DND-41 (cell line): ENCODE data around the gene FBLN1.

Experiments used
- ATAC-seq: fragments of 200-7000 bp; cut with Tn5 transposase; 3 replicates; pipeline ENCODE4 v1.9.1; 2021; ENCODE audit warnings: low read depth; ENCODE audit not compliant: insufficient read depth
- DNase-seq: peaks from one replicate; pipeline ENCODE4 v3.0.0-alpha.2; 2020
- H2AFZ ChIP-seq: 2 replicates; pipeline ENCODE4 v1.6.0; 2012; ENCODE audit warnings: low read depth, low read length
- H3K27ac ChIP-seq: 2 replicates; pipeline ENCODE4 v1.5.1; 2012; ENCODE audit warnings: low read length, inconsistent platforms
- H3K27me3 ChIP-seq: fragments of 200-600 bp; sonication (generic); 2 replicates; pipeline ENCODE4 v1.6.0; 2012; ENCODE audit warnings: low read length, mild to moderate bottlenecking, inconsistent platforms; ENCODE audit not compliant: insufficient read depth, poor library complexity
- H3K36me3 ChIP-seq: 2 replicates; pipeline ENCODE4 v1.5.1; 2012; ENCODE audit warnings: low read length, inconsistent platforms; ENCODE audit not compliant: insufficient read depth
- H3K4me1 ChIP-seq: 2 replicates; pipeline ENCODE4 v1.5.1; 2012; ENCODE audit warnings: mild to moderate bottlenecking, low read length; ENCODE audit not compliant: insufficient read depth
- H3K4me2 ChIP-seq: 2 replicates; pipeline ENCODE4 v1.6.0; 2012; ENCODE audit warnings: mild to moderate bottlenecking, moderate library complexity, low read length, inconsistent platforms; ENCODE audit not compliant: insufficient read depth
- H3K4me3 ChIP-seq, 2 experiments: fragments of 200-600 bp in 1 of 2; shearing (Covaris generic) in 1 of 2; 2 replicates each; pipeline ENCODE4 v1.5.1; 2012 to 2016; ENCODE audit warnings: inconsistent platforms in 2 of 2, low read length in 2 of 2, mild to moderate bottlenecking in 2 of 2, low read depth in 1 of 2, moderate library complexity in 1 of 2
- H3K79me2 ChIP-seq: 2 replicates; pipeline ENCODE4 v1.6.0; 2012; ENCODE audit warnings: low read length, inconsistent platforms; ENCODE audit not compliant: insufficient read depth
- H3K9ac ChIP-seq: 2 replicates; pipeline ENCODE4 v1.6.0; 2012; ENCODE audit warnings: low read depth, mild to moderate bottlenecking, inconsistent platforms, low read length, moderate library complexity
- H3K9me3 ChIP-seq: 2 replicates; pipeline ENCODE4 v1.5.1; 2012; ENCODE audit warnings: low read length, moderate library complexity, mild to moderate bottlenecking, inconsistent platforms; ENCODE audit not compliant: insufficient read depth, severe bottlenecking
- H4K20me1 ChIP-seq: 2 replicates; pipeline ENCODE4 v1.6.0; 2012; ENCODE audit warnings: low read length; ENCODE audit not compliant: insufficient read depth
- EZH2 ChIP-seq: IDR thresholded peaks from 3 replicates; pipeline ENCODE4 v1.6.1; 2012; ENCODE audit warnings: borderline replicate concordance, low read depth, mild to moderate bottlenecking, moderate library complexity, low read length, inconsistent platforms; ENCODE audit not compliant: severe bottlenecking
- TF ChIP-seq, protein P1 (sequence below): IDR thresholded peaks from 2 replicates; pipeline ENCODE4 v1.5.1; 2012; ENCODE audit warnings: borderline replicate concordance, low read length, moderate library complexity, mild to moderate bottlenecking; ENCODE audit not compliant: poor library complexity, severe bottlenecking; ENCODE audit errors: extremely low read depth

The FBLN1 gene

DNA sequence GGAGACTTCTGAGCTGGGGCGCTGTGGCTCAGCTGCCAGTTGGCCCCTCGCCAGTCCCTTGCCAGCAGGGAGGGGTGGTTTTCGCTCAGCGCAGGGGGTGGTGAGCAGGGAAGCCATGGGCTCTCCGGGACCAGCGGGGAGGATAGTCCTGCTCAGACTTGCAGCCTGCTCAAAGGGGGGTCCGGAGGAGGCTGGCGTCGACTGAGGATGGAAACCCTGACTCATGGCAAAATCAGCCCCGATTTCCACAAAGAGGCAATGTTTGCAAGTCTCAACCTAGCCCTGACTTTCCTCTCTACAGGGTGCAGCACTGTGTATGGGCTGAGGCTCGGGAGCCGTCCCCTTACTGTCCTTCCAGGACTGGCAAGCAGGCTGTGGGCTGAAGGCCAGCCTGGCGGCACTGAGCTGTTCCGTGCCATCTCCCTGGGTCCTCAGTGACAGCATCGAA lies 35.1 kb downstream of the FBLN1 start:
- H4K20me1 ChIP-seq, result no peaks in the 10 kb centered on the region; the same call in 1 of the 2 replicates
- no peaks in the 10 kb centered on the region for H3K36me3 ChIP-seq
- H3K4me2 ChIP-seq, result no peak overlapping the region
- no peak overlapping the region for H3K4me3 ChIP-seq
- H3K4me1 ChIP-seq, result no peaks in the 10 kb centered on the region
- ATAC-seq (no peak), DNase-seq (peak; percentile 13)
- no peak overlapping the region for H2AFZ ChIP-seq
- no peak overlapping the region for H3K9ac ChIP-seq
- no peaks in the 10 kb centered on the region for H3K9me3 ChIP-seq
- no peaks in the 10 kb centered on the region for H3K79me2 ChIP-seq
- TF ChIP-seq EZH2, result no peak
- H3K27ac ChIP-seq, result no peak overlapping the region
- H3K27me3 ChIP-seq, result peaks cover 14% of the 10 kb centered on the region

DNA sequence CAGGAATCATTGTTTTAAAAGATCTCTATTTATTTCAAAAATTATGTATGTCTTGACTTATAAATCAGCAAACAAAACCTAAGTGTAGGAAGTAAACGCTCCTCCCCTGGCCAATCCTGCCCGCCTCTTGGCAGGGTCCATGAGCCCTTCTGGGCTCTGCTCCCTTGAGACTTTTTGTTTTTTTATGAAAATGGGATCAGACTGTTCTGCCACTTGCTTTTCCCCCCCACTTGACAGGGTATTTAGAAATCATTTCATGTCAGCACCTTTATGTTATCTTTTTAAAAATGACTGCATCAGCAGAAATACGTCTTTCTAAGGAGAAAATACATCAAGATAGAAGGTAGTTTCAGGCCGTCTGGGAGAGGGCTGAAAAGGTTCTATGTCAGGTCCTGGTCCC lies 35.6 kb downstream of the FBLN1 start:
- DNase-seq (no peak), ATAC-seq (no peak)
- Histone ChIP-seq H3K9me3 (no peaks in the 10 kb centered on the region), H3K4me3 (no peak overlapping the region), H3K27me3 (peaks cover 14% of the 10 kb centered on the region), H2AFZ (no peak overlapping the region), H3K4me1 (no peaks in the 10 kb centered on the region), H3K79me2 (no peaks in the 10 kb centered on the region), H3K9ac (no peak overlapping the region), H4K20me1 (no peaks in the 10 kb centered on the region; the same call in 1 of the 2 replicates), H3K36me3 (no peaks in the 10 kb centered on the region), H3K4me2 (no peak overlapping the region), H3K27ac (no peak overlapping the region)
- no peak for TF ChIP-seq EZH2
- TF ChIP-seq, protein P1, sequence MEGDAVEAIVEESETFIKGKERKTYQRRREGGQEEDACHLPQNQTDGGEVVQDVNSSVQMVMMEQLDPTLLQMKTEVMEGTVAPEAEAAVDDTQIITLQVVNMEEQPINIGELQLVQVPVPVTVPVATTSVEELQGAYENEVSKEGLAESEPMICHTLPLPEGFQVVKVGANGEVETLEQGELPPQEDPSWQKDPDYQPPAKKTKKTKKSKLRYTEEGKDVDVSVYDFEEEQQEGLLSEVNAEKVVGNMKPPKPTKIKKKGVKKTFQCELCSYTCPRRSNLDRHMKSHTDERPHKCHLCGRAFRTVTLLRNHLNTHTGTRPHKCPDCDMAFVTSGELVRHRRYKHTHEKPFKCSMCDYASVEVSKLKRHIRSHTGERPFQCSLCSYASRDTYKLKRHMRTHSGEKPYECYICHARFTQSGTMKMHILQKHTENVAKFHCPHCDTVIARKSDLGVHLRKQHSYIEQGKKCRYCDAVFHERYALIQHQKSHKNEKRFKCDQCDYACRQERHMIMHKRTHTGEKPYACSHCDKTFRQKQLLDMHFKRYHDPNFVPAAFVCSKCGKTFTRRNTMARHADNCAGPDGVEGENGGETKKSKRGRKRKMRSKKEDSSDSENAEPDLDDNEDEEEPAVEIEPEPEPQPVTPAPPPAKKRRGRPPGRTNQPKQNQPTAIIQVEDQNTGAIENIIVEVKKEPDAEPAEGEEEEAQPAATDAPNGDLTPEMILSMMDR, result no peak

DNA sequence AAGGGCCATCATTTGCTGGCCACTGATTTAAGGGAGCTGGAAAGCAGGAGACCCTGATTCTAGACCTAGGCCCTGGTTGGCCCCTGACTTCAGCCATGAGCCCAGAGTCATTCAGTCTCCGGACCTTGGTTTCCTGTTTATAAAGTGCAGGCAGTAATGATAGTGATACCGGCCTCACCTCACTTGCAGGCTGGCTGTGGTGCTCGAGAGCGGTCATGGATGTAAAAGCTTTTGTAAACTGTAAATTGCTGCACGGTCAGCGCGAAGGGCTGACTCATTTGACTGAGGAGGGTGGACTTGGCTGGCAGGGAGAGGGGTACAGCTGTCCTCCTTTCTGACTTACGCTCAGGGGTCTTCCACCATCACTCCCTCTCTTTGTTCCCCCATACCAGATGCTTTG lies 37.4 kb downstream of the FBLN1 start:
- no peak overlapping the region for H3K4me3 ChIP-seq

DNA sequence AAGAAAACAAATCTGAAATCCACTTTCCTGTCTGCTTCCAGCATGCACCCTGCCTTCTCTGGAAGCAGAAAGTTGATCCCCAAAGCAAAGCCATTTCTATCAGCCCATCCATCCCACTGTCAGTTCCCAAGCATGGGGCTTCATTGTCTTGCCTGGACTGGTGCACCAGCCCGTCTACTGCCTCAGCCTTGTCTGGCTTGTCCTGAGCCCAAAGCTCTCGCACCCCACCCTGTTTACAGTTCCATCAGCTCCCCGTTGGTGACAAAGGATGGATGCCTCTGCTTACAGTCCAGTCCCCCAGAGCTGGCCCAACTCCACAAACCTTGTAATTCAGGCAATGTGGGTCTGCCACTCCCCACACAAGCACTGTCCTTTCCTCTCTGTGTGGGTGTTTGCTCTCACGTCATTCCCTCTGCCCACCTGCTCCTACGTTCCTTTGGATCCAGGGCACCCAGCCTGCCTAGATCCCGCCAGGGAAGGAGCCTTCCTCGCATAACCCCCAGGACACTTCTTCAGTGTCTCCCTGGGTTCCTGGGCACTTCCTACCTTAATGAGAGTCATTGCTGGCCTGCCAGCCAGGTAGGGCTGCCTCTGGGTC lies 38.8 kb downstream of the FBLN1 start:
- Histone ChIP-seq H3K27ac (no peak overlapping the region), H3K9me3 (no peaks in the 10 kb centered on the region), H3K79me2 (no peaks in the 10 kb centered on the region), H3K4me1 (no peaks in the 10 kb centered on the region), H4K20me1 (peaks cover 3% of the 10 kb centered on the region; the same call in 1 of the 2 replicates), H3K4me2 (no peak overlapping the region), H3K36me3 (no peaks in the 10 kb centered on the region), H3K4me3 (no peak overlapping the region), H3K9ac (no peak overlapping the region), H2AFZ (no peak overlapping the region), H3K27me3 (peaks cover 21% of the 10 kb centered on the region)
- ATAC-seq (no peak), DNase-seq (no peak)
- TF ChIP-seq, protein P1, result no peak
- no peak for TF ChIP-seq EZH2

More for the DNA sequence above, 37.4 kb downstream of the FBLN1 start:
- Histone ChIP-seq H2AFZ (no peak overlapping the region), H3K4me1 (no peaks in the 10 kb centered on the region), H3K9me3 (no peaks in the 10 kb centered on the region), H3K79me2 (no peaks in the 10 kb centered on the region), H3K36me3 (no peaks in the 10 kb centered on the region), H3K9ac (no peak overlapping the region), H3K27me3 (peaks cover 18% of the 10 kb centered on the region), H3K27ac (no peak overlapping the region), H4K20me1 (no peaks in the 10 kb centered on the region), H3K4me2 (no peak overlapping the region)
- ATAC-seq, result no peak
- no peak for DNase-seq
- TF ChIP-seq, protein P1, result no peak
- TF ChIP-seq EZH2, result no peak
